Spleen (tissue), 11 donors: Measurements from ENCODE around the gene EFCAB3. TPM values are rescaled to one million over a fixed set of nuclear protein-coding genes. Genes with fewer than 3 reads are reported as not detected.
"Not testable (repeated sequence)": the region's sequence is repeated elsewhere in the genome, so short reads cannot be mapped to it uniquely, and the experiment has no call there.

Source experiments
- DNase-seq: peaks from one replicate; pipeline ENCODE4 v3.0.0-alpha.2; 2020
- H3K27ac ChIP-seq, 8 donors: fragments of 200-600 bp; sonication (generic) in 7 of 8; 1 replicate in 4 of 8; 2 replicates in 4 of 8; pipeline versions ENCODE4 v1.5.0 to v1.8.0; 2016 to 2021; ENCODE audit warnings: inconsistent platforms in 4 of 8, mild to moderate bottlenecking in 4 of 8, moderate library complexity in 1 of 8
- H3K27me3 ChIP-seq, 7 donors: fragments of 200-600 bp; sonication (generic) in 6 of 7; replicated peaks in 1 of 7; 1 replicate in 4 of 7; 2 replicates in 3 of 7; pipeline versions ENCODE4 v1.5.0 to v1.8.0; 2016 to 2021; ENCODE audit warnings: inconsistent platforms in 3 of 7, mild to moderate bottlenecking in 1 of 7
- H3K36me3 ChIP-seq, 6 donors: fragments of 200-600 bp; sonication (generic) in 5 of 6; 1 replicate in 4 of 6; 2 replicates in 2 of 6; pipeline versions ENCODE4 v1.5.0 to v1.8.0; 2016 to 2021; ENCODE audit warnings: inconsistent platforms in 2 of 6
- H3K4me1 ChIP-seq, 6 donors: fragments of 200-600 bp; sonication (generic) in 5 of 6; 1 replicate in 3 of 6; 2 replicates in 3 of 6; pipeline versions ENCODE4 v1.5.0 to v1.8.0; 2016 to 2021; ENCODE audit warnings: inconsistent platforms in 3 of 6
- H3K4me3 ChIP-seq, 8 donors: fragments of 200-600 bp; sonication (generic) in 7 of 8; 1 replicate in 4 of 8; 2 replicates in 4 of 8; pipeline versions ENCODE4 v1.5.0 to v1.8.0; 2016 to 2021; ENCODE audit warnings: inconsistent platforms in 4 of 8, mild to moderate bottlenecking in 4 of 8, moderate library complexity in 2 of 8
- H3K9me3 ChIP-seq, 8 donors: fragments of 200-600 bp; sonication (generic) in 7 of 8; 1 replicate in 4 of 8; 2 replicates in 4 of 8; pipeline versions ENCODE4 v1.5.0 to v1.8.0; 2016 to 2021; ENCODE audit warnings: inconsistent platforms in 4 of 8
- CTCF ChIP-seq, 11 experiments: fragments of 200-600 bp in 7 of 11; fragments of 450-650 bp in 4 of 11; sonication (generic) in 4 of 11; IDR thresholded peaks in 8 of 11; conservative IDR thresholded peaks in 3 of 11; 1 replicate in 7 of 11; 2 replicates in 4 of 11; pipeline versions ENCODE4 v1.4.0 to v1.8.0; 2016 to 2021; ENCODE audit warnings: antibody characterized with exemption in 11 of 11, inconsistent platforms in 4 of 11, mild to moderate bottlenecking in 1 of 11
- POLR2A ChIP-seq, 3 donors: fragments of 450-650 bp; IDR thresholded peaks; one replicate each; pipeline ENCODE4 v1.5.1; 2017; ENCODE audit warnings: antibody characterized with exemption in 3 of 3, mild to moderate bottlenecking in 1 of 3
- POLR2AphosphoS5 ChIP-seq, 3 donors: sonication (generic); formaldehyde crosslinking; IDR thresholded peaks; one replicate each; pipeline ENCODE4 v1.5.1; 2017; ENCODE audit warnings: antibody characterized with exemption in 3 of 3
- WGBS, 5 donors: extraction: QIAGEN DNeasy Blood & Tissue Kit in 3 of 5; methylation state at CpG; one replicate each; pipeline versions ENCODE4 v1.1.5 to v1.1.7; 2013 to 2018; 5-methylcytosine and 5-hydroxymethylcytosine counted together
- intact Hi-C: fragments of 100-400 bp; cut with DNase I; formaldehyde crosslinking; loops from one replicate; pipeline ENCODE4 v1.15.0; 2023; ENCODE audit warnings: low total_unique reads
- polyA plus RNA-seq, 3 donors: library from polyadenylated mRNA; stranded (reverse); fragments of 200-250 nt; gene quantifications; one replicate each; pipeline ENCODE4 v1.2.1, GENCODE V29; 2013
- total RNA-seq, 7 donors: library from RNA; depleted of rRNA in 3 of 7; stranded (reverse); fragments of >200 nt in 3 of 7; fragmentation: NEBNext Ultra II Directional in 4 of 7; extraction: Animal tissue kit (Norgen Biotek cat#: 25700) in 4 of 7; gene quantifications; one replicate each; pipeline versions ENCODE4 v1.1.0 to v1.2.1, GENCODE V29; 2016 to 2021
- donor health status: healthy with polysubstance abuse.
- donor health status: DM: no; HTN: no; CAD: no; lungs with moderate emphysema.
- donor health status: DM: no; HTN: no; CAD: no.
- donor health status: Bipolar disorder and iron deficiency.
- donor health status: healthy.
- donor health status: DM: no; HTN: no; CAD: no.
- donor health status: DM: yes; HTN: yes; CAD: no.

The EFCAB3 gene
- total and polyA plus RNA-seq, 10 donors = not detected

- peaks cover 0 to 96% (median 79%) of the 10 kb centered on the region in 6 donors for H3K36me3 ChIP-seq
- 92 to 100% (median 97%) methylated on average over 4 of the region's 4 CpGs for WGBS, 5 donors
- intact Hi-C loops = no loop called here
These were observed 63.7 kb downstream of the EFCAB3 start for GRCh38 chr17:62444063-62444462.

GRCh38 chr17:62445791-62446190 is 65.4 kb downstream of the EFCAB3 start:
- 91 to 92% (median 92%) methylated on average over 4 of the region's 4 CpGs for WGBS, 5 donors
- DNase-seq, H3K4me1 ChIP-seq, intact Hi-C loops, H3K27me3 ChIP-seq, H3K27ac ChIP-seq, H3K9me3 ChIP-seq, H3K4me3 ChIP-seq: not testable (repeated sequence)
- H3K36me3 ChIP-seq = peaks cover 0 to 92% (median 80%) of the 10 kb centered on the region in 6 donors

More at GRCh38 chr17:62444063-62444462, 63.7 kb downstream of the EFCAB3 start:
- Histone ChIP-seq H3K4me3 (no peak overlapping the region), H3K27ac (no peak overlapping the region), H3K9me3 (no peaks in the 10 kb centered on the region), H3K4me1 (no peaks in the 10 kb centered on the region), H3K27me3 (no peaks in the 10 kb centered on the region)
- TF ChIP-seq POLR2AphosphoS5 (IDR thresholded peaks at IDR 0.05) (no peak), CTCF (IDR thresholded peaks at IDR 0.05 in 8 of 11, conservative IDR thresholded peaks at IDR 0.05 in 3 of 11) (no peak), POLR2A (IDR thresholded peaks at IDR 0.05) (no peak)
- no peak for DNase-seq

- intact Hi-C loops, H3K9me3 ChIP-seq, H3K27me3 ChIP-seq, DNase-seq, H3K4me3 ChIP-seq: not testable (repeated sequence)
- WGBS, 5 donors = 46 to 84% (median 77%) methylated on average over 4 of the region's 4 CpGs
- Histone ChIP-seq H3K27ac (peak overlapping the region in 5 of 8 donors; percentile 31 to 75 (median 61)), H3K4me1 (peaks cover 0 to 31% (median 12%) of the 10 kb centered on the region in 6 donors), H3K36me3 (peaks cover 0 to 28% (median 25%) of the 10 kb centered on the region in 6 donors)
These were observed 71.8 kb downstream of the EFCAB3 start for GRCh38 chr17:62452195-62452594.

- Histone ChIP-seq H3K27ac (peak overlapping the region in 4 of 8 donors; percentile 56 to 75 (median 64)), H3K36me3 (peaks cover 0 to 19% (median 17%) of the 10 kb centered on the region in 6 donors), H3K4me1 (peaks cover 0 to 31% (median 12%) of the 10 kb centered on the region in 6 donors)
- WGBS, 5 donors = 73 to 89% (median 82%) methylated on average over 5 of the region's 5 CpGs
- H3K27me3 ChIP-seq, H3K4me3 ChIP-seq, H3K9me3 ChIP-seq, DNase-seq, intact Hi-C loops: not testable (repeated sequence)
These were observed 72.7 kb downstream of the EFCAB3 start for GRCh38 chr17:62453041-62453440.

- 50 to 71% (median 54%) methylated on average over 4 of the region's 4 CpGs for WGBS, 5 donors
- H3K9me3 ChIP-seq, H3K27me3 ChIP-seq, intact Hi-C loops, DNase-seq: not testable (repeated sequence)
- peaks cover 0 to 31% (median 12%) of the 10 kb centered on the region in 6 donors for H3K4me1 ChIP-seq
- H3K4me3 ChIP-seq = peak overlapping the region in 1 of 8 donors; percentile 17
- H3K27ac ChIP-seq = peak overlapping the region in 5 of 8 donors; percentile 56 to 75 (median 61)
- peaks cover 0 to 13% (median 11%) of the 10 kb centered on the region in 6 donors for H3K36me3 ChIP-seq
These were observed 73.3 kb downstream of the EFCAB3 start for GRCh38 chr17:62453656-62454055.

GRCh38 chr17:62454111-62454510 is 73.8 kb downstream of the EFCAB3 start:
- intact Hi-C loops, DNase-seq, H3K9me3 ChIP-seq, H3K27me3 ChIP-seq, H3K36me3 ChIP-seq: not testable (repeated sequence)
- TF ChIP-seq POLR2AphosphoS5 (IDR thresholded peaks at IDR 0.05) = peak in 1 of 3 donors; percentile 17
- Histone ChIP-seq H3K4me1 (peaks cover 0 to 31% (median 12%) of the 10 kb centered on the region in 6 donors), H3K4me3 (peak overlapping the region in 1 of 8 donors; percentile 17), H3K27ac (peak overlapping the region in 5 of 8 donors; percentile 56 to 75 (median 61))
- WGBS, 5 donors = 50 to 70% (median 67%) methylated on average over 3 of the region's 3 CpGs

- 89 to 97% (median 91%) methylated on average over 7 of the region's 7 CpGs for WGBS, 5 donors
- DNase-seq = no peak
- intact Hi-C loops = no loop called here
These were observed 75.7 kb downstream of the EFCAB3 start for GRCh38 chr17:62456016-62456415.

GRCh38 chr17:62458483-62458882 is 78.1 kb downstream of the EFCAB3 start:
- H3K9me3 ChIP-seq, H3K36me3 ChIP-seq, H3K27me3 ChIP-seq, intact Hi-C loops: not testable (repeated sequence)
- H3K27ac ChIP-seq = peak overlapping the region in 5 of 8 donors; percentile 25 to 62 (median 43)
- 58 to 71% (median 62%) methylated on average over 10 of the region's 10 CpGs for WGBS, 5 donors
- DNase-seq = peak; percentile 11
- H3K4me1 ChIP-seq = peaks cover 0 to 12% (median 3%) of the 10 kb centered on the region in 6 donors
- peak overlapping the region in 2 of 8 donors; percentile 7 to 40 for H3K4me3 ChIP-seq

More at GRCh38 chr17:62456016-62456415, 75.7 kb downstream of the EFCAB3 start:
- H3K4me1 ChIP-seq = peaks cover 0 to 31% (median 12%) of the 10 kb centered on the region in 6 donors
- H3K36me3 ChIP-seq = no peaks in the 10 kb centered on the region
- H3K27me3 ChIP-seq = no peaks in the 10 kb centered on the region
- H3K27ac ChIP-seq = no peak overlapping the region
- H3K4me3 ChIP-seq = no peak overlapping the region
- no peaks in the 10 kb centered on the region for H3K9me3 ChIP-seq
- TF ChIP-seq POLR2AphosphoS5 (IDR thresholded peaks at IDR 0.05) (no peak), CTCF (IDR thresholded peaks at IDR 0.05 in 8 of 11, conservative IDR thresholded peaks at IDR 0.05 in 3 of 11) (no peak), POLR2A (IDR thresholded peaks at IDR 0.05) (no peak)

GRCh38 chr17:62464422-62464821 is 84.1 kb downstream of the EFCAB3 start:
- whole genome bisulfite sequencing, 5 donors = 77 to 92% (median 81%) methylated on average over 3 of the region's 3 CpGs
- H3K4me3 ChIP-seq, H3K27me3 ChIP-seq, H3K27ac ChIP-seq, H3K9me3 ChIP-seq, intact Hi-C loops, H3K36me3 ChIP-seq, H3K4me1 ChIP-seq: not testable (repeated sequence)
- peak; percentile 0 for DNase-seq
